Medulla oblongata (tissue), 1 donor: ENCODE measurements around the gene ASCC3.

Source experiments
- DNase-seq: peaks from one replicate; pipeline ENCODE4 v3.0.0-alpha.2; 2015; ENCODE audit errors: extremely low spot score

ASCC3 gene

DNA sequence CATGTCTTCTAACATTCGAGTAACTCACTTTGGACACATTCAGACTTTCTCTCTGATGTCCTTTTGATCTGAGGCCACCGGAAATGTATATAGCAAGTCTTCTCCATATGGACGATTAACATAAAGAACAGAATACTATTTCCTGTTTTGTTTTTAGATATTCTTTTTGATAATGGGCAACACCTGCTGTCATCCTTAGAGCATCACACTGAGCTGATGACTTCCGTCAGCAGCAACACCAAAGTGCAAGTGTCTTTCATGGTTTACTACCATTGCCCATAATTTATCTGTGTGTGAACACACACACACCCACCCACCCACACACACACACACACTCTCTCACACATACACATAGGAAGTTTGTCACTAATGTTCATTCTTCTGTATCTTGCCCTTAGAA is 303.7 kb downstream of the ASCC3 start:
- DNase-seq, result no peak

DNA sequence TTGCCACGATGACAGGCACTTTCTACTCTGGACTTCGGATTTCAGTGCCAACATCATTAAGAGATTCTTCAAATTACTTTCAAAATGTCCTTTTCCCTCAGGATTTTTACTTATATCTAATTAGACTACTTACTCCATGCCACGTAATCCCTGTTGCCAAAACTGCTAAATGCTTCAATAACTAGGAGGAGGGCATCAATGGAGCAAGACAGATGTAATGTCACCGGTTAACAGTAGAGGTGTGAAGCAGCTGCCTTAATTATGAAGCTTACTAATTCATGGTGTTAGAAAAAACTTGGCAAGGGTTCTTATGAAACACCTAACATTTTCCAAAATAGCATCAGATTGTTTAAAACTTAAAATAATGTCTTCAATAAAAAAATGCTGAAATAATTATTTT is 305.2 kb downstream of the ASCC3 start:
- no peak for DNase-seq

DNA sequence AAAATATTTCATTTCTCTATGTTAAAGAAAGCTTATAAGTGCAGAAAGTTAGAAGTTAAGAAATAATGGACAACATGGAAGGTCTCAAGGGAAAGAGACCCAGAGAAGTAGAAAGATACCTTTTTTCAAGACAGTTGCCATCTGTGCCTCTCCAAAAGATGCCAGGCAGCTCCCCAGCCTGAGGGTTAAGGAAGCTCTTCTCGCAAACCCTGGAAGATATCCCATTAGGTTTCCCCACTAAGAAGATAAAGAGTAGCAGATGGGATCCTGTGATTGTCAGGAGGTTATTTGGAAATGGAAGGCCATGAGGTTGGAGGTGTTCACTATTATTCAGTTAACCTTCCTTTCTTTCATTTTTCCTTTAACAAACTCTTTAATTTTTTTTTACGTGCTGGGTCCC is 306.3 kb downstream of the ASCC3 start:
- no peak for DNase-seq

DNA sequence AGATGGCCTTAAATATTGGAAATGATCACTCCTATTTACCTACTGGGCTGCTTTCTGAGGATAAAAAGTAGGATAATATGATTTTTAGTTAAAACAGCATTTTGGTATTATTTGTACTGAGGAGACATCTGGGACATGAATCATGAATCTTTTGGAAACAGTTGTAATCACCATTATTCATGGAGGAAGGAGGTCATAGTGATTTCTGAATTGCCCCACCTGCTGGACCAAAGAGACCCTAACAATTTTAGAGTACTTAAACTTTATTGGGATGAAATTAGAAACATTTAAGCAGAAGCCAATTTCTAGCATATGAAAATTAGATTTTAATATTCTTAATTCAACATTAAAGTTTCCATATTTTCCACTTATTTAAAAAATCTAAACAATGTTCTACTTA is 308.0 kb downstream of the ASCC3 start:
- DNase-seq, result no peak

DNA sequence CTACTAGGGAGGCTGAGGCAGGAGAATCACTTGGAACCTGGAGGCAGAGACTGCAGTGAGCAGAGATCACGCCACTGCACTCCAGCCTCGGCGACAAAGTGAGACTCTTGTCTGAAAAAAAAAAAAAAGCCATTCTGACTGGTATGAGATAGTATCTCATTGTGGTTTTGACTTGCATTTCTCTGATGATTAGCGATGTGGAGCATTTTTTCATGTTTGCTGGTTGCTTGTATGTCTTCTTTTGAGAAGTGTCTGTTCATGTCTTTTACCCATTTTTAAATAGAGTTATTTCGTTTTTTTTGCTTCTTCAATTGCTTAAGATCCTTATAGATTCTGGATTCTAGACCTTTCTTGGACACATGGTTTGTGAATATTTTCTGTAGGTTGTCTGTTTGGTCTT is 312.9 kb downstream of the ASCC3 start:
- no peak for DNase-seq

DNA sequence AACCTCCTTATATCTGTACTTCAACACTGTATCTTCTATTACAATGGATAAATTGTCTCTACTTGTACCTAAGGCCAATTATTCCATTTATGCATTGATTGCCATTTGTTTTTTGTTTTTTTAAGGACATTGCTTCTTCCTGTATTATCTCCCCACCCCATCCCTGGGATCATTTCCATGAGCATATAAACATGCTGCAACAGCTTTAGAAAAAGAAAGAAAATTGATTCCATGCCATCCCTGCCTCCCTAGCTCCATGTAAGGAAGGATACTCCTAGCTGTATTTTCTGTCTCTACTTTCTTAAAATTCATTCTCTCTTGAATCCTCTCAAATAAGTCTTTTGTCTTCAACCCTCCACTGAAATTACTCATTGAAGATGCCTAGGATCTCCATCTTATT is 314.6 kb downstream of the ASCC3 start:
- DNase-seq, result no peak

DNA sequence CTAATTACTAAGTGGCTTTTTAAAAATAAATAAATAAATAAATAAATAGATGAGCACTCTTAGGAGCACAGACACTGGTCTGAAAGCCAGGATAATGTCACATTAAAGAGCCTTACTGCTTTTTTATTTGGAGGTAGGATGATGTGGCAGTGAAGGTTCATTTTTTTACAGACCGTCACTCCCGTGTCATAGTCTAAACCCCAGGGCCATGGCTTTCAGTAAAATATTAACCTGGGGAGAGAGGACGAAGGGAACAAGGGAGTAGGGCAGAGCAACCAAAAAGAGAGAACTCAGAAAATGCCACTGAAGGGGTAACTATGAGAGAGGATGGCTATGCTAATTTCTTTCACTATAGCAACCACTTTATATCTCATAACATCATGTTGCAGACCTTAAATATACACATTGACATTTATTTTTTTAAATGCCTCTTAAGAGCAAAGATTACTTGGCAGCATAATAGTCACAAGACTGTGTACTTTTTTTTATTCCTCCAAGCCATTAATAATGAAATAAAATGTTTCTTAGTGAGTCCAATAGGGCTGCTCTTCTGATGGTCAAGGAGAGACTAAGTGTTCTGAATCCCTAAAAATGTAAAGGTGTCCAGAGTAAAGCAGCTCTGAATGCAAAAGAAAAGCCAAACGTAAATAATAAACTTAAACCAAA is 315.6 kb downstream of the ASCC3 start:
- DNase-seq, result no peak

DNA sequence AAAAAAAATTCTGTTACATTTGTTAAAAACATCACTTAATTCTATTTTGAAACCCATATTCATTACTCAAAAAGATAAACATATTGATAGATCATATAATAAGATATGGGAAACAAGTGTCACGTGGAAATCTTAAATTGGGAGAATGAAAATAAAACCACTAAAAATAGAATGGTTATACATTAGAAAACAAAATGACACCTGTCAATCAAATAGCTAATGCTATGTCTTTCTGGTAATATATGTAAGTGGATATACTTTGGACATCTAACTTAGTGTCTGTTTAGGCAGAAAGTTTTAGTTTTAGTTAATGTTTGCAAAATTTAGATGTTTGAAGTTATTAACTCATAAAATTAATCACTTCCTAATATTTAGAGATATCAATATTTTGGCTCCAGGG is 321.3 kb downstream of the ASCC3 start:
- no peak for DNase-seq

DNA sequence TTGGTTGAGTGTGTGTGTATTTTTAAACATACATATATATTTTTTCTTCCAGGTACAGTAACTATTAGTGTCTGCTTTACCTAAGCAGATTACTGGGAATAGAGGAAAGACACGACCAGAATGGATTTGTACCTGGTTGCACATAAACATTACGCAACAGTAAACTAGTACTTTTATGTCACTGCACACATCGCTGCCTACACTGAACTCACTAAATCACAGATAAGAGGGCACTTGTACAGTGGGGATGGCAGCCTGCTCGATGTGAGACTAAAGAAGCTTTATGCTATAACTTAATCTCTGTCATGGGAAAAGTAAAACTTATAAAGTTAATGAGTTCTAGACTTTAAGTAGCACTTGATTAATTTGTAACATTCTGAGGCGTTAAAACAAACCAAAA is 326.9 kb downstream of the ASCC3 start:
- no peak for DNase-seq

DNA sequence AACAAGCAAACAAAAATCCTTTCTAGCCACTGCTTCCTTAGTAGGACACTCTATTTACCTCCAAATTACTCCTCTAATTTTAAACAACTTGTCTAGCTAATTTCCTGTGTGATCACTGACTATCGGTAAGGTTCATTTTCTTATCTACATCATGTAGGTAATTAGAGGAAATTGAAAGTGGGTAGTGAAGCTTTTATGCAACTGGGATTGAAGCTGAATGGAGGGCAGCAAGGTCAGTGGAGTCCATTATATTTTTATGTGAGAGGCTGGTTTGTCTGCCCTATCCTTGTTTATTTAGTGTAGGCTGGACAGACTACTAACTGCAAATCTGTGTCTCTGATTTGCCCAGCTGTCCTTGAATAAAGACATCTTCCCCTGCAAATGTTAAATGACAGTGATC is 327.9 kb downstream of the ASCC3 start:
- no peak for DNase-seq

DNA sequence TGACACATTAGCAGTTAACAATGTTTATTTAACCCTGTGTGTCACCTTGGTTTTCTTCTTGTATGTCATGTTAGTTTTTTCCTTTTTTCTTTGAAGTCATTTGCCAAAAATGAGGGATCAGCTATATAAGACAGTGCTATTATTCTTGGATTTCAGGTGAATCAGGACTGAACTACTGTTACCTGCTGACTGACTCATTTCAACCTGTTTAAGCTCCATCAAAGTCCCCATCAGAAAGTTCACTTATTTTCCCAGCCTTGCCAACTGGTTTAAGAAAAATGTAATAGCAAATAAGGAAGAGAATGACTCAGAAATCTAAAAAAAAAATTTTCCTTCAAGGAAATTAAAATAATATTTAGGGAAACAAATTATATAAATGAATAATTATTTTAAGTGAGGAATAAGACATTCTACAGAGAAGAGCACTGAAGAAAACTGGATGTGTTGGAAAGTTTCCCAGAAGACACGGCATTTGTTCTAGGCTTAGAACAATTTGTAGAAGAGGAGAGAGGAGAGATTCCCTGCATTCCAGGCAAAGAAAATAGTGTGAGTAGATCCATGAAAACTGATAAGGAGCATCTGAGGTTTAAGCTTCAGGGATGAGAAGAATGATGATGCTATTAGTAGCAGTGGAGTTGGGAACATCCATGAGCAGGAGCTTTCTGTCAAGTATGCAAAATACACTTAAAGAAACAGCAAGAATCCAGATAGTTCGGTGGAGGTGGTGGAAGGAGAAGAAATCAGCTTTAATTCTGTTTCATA is 331.5 kb downstream of the ASCC3 start:
- DNase-seq, result no peak

DNA sequence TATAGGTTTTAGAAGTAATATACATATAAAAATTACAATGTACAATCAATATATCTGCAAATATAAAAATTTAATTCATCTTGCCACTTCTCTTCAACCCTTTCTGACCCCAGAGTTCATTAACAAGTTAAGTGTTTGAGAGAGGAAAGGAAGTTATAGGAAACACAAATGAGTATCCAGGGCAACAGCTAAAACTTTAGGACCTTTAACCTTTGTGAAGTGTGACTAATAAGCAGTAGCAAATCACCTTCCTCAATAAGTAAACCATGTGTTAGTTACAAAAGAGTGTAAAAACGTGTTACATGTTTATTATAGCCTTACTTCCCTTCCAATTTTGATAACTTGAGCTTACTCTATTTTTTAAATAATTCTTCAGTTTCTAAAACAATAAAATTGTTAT is 343.0 kb downstream of the ASCC3 start:
- DNase-seq, result no peak

DNA sequence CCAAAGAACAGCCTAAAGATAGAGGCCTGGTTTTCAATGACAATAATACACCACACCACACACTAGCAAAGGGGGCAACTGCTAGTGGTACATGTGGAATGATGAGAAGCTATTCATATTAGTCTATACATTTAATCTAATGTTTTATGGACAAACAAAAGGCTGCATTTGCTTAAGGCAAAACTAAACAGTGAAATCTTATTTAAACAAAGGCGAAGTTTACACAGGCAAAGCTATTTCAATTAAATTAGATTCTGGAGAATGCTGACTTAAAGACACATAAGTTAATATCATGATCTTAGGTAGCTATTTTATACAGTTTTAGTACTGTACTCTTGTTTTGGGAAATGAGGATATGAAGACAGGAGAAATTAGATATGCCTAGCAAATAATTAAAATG is 362.5 kb downstream of the ASCC3 start:
- DNase-seq, result no peak

DNA sequence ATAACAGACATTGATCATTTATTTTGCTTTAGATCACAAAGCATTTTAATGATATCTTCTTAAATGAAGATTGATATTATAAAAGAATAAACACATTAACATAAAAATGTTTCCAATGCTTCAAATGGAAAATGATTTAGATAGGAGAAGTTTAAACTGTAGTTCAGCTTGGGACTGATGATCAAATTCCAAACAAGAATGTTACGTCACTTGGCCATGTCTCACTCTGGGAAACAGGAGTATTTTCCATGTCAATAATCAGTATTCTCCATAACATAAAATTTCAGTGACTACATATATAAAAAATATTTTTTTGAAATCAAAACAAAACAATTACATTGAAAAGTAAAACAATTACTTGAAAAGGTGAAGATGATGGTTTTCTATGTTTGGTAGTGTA is 363.5 kb downstream of the ASCC3 start:
- DNase-seq, result no peak

DNA sequence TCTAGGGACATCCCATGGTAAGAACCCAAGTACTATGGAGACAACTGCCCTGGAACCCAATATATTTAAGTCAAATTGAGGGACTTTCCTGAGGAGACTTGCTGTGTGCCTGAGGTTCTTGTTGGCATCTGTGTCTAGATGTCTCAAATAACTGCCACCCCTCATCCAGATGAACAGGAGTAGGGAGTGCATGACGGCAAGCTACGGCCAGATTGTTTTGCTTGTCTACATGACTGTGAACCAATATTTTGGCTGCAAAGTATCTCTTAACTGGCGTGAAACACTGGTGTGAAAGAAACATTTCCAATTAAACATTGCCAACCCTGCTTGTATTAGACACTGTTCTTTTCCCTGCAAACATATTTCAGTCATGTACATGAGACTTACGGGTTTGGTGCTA is 364.0 kb downstream of the ASCC3 start:
- DNase-seq, result no peak

DNA sequence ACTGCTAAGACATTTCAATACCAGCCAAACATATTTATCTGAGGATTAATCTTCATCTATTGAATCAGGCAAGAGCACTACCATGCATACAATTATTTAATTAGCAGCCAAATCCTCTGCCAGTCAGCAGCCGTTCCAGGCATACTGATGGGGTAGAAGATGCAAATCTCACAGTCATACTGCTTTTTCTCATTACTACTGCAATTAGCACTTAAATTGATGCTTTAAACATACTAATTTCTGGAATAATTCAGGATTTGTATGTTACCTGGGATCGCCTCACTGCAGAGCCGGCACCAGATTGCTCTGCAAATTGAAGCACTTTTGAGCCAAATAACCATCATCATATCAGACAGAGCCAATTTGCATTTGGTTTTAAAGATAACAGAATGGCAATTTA is 366.5 kb downstream of the ASCC3 start:
- DNase-seq, result no peak

DNA sequence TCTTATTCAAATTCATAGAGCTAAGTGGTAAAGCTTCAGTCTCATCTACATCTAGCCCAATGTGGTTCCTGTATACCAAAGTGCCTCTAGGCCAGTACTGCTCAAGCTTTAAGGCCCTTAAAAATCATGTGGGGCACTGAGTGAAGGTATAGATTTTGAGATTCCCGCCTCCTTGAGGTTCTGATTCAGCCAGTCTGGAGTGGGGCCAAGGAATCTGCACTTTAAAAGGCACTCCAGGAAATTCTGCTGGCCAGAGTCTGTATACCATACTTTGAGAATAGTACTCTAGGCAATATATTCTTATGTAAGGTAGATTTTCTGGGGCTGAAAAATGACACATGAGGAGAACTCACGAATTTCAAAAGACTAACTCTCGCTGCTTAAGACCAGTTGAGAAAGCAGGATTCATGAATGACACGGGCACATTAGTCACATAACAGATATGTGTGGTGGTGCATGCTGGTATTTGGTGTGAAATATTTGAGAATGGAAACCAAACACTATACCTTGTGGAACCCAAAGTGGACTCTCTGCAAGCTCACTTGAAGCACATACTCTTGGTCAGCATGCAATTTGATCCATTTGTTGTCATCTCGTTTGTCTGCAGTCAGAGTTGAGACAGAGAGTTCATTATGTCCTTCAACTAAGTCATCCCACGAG is 368.8 kb downstream of the ASCC3 start:
- DNase-seq, result no peak

DNA sequence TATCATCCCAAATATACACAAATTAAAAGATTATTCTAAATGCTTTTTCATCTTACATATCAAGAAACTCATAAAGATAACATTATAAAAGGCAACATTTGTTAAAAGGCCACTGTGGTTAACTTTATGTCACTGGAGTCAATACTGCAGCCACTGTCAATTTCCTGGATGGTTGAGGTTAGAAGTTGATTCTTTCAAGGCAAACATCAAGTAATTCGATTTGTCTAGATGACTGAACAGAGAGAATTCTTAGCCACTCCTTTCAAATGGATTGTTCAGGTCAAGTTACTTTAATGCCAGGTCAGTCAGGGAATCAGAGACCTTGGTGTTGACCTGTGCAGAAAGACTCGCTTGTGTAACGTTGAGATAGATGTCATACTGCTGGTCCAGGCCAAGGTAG is 372.0 kb downstream of the ASCC3 start:
- DNase-seq, result no peak

DNA sequence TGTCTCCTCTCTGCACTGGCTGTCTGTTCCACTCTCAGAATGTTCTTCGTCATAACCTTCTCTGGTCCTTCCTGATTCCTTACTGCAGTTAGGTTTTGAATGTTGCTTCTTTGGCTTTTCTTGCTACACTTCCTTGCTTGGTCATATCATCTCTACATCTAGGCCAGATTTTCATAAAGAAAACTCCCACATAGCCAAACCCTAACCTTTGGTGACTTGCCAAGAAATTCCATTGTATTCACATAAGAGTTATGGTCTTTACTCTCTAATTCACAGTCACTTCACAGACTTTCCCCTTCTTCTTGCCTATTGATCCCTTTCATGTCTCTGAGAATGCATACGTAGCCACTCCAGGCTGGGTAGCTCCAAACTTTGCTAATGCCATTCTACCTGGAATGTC is 374.5 kb downstream of the ASCC3 start:
- DNase-seq, result no peak

DNA sequence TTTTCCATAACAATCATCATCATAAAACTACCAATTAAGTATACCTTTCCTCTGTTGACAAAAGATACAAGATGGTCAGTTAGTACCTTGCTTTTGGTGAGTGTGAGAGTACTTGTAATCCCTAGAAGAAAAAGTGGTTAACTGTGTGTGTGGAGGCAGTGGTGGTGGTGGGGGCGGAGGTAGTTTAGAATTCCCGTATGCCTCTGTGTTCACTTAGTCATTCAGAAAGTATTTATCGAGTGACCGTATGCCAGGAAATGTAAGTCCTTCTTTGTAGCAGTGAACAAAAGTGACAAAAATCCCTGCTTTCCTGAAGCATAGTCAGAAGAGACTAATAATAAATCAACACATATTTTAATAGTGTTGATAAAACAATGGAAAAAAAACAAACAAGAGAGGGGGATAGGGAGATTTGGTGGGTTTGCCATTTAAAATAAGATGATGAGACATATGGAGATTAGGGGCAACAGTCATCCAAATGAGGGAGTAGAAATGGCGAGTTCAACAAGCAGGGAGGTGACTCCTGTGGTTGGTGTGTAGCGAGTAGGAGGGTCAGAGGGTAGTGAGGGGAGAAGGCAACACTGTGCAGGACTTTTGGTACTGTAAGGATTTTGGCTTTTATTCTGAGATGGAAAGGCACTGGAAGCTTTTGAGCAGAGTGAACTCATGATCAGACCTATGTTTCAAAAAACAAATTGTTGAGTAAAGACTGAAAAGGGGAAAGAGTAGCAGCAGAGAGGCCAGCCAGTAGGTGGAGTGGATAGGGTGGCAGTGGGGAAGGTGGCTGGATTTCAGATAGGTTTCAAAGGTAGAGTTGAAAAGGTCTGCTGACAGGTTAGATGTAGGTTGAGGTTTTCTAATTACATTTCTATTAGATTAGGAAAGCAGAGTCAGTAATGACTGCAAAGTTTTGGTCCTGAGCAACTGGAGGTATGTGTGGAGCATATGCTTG is 376.1 kb downstream of the ASCC3 start:
- no peak for DNase-seq

DNA sequence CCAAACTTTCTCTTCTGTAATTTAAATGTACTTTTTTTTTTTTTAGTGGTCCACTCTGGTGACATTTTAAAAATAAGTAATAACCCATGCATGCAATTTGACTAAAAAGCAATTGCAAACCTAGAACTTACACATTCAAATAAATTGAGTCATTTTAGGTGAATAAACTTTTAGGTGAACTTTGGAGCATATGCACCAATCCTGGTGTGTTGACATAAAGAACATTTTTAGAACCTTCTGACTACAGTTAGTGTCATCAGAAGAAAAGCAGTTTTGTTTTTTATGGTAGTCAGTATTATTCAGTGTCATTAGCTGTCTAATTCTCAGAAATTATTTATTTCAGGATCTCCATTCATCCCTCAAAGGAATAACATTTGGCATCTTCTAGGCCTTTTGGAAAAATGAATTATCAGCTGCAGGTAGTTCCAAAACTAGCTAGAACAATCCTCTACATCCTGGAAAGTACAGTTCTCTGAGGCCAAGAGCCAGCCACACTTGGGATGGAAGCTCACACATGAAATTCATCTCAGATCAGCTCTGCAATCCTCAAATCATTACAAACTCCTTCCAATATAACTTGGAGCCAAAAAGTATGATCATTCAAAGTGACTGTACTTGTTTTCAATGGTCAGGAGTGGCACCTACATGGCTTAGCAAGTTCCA is 378.0 kb downstream of the ASCC3 start:
- no peak for DNase-seq
